Fibroblast of peridontal ligament (primary cell): ENCODE measurements around the gene THSD4.
A peak's percentile ranks its signal among the peaks of the same experiment; 100 is the strongest.

Source experiments
- DNase-seq: peaks from one replicate; pipeline ENCODE4 v3.0.0-alpha.2; 2010; ENCODE audit errors: extremely low read depth

Gene THSD4

DNA sequence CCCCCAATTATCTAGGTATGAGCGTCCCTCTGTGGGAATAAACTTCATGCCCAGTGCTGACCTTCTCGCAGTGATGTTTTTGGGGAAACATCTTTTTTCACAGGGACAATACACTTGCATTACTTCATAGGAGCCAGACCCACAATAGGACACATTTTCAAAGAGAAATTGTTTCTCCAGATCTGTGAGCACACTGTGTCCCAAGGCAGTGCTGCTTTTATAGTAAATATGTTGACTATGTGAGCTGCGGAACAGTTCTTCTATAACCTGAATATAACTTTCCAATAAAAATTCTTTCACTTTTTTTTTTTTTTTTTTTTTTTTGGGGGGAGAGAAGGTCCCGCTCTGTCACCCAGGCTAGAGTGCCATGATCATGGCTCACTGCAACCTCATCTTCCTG is 17.4 kb upstream of the THSD4 start:
- no peak for DNase-seq

DNA sequence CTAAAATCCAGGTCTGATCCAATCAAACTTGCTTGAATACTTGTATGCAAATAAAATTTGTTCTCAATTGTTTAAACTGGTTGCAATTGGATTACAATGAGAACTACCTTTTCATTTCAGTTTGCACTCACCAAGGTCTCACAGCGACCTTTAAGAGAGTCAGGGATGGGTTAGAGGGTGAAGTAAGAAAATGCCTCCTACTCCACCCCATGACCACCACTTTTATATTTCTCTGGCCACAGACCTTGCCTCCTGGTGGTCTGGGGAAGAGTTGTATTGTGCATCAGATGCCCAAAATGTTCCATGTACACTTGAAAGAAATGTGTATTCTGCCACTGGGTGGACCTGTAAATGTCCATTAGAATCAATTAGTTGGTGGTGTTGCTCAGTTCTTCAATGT is 16.4 kb upstream of the THSD4 start:
- no peak for DNase-seq

DNA sequence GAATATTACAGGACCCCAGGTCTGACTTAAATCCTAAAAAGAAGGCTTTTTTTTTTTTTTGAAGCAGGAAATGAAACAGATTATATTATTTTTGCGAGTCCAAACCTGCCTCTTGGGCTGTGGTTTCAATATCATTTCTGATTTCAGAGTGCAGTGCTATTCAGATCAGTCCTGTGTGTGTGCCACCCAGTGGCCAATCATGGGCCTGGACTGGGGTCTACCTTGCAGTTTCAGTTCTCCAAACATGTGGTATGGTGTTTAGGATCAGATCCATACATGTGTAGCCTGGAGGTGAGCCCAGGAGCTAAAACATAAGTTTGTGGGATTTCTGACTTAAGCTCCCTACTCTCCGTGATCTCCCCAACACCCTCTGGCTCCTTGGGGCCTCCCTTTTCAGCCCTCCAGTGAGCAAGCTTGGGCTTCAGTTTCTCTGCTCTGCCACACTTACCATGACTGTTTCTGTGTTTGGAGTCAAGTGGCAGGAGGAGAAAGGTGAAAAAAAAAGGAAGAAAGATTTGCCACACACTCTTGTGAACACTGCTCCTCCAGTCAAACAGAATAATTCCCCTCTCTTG is 12.1 kb upstream of the THSD4 start:
- peak; percentile 76 for DNase-seq

DNA sequence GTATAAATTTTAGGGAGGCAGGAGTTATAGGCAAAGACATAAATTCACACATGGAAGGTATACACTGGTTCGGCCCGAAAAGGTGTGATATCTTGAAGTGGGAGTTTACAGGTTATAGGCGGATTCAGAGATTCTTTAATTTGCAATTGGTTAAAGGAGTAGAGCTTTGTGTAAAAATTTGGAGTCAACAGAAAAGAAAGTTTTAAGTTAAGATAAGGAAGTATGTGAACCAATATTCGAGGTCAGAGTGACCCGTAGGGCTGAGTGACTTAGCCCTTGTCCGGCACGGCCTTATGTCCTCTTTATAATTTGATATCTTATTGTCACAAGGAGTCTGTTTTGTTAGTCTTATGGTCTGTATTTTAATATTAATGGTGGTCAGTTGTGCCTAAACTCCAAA is 10.6 kb upstream of the THSD4 start:
- no peak for DNase-seq

DNA sequence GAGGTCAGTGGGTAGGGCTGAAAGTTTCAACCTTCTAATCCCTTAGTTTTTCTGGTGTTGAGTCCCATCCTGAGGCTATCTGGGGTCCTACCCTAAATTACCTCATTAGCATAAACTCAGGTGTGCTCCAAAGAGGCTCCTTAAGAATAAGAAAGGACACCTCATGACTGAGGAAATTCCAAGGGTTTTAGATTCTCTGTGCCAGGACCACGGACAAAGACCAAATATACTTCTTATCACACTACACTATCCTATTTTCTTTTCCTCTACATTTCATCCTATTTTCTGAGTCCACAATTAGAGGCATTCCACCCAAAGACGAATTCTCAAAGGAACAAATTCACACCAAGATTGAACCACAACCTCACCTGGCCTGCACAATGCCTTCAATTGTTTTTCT is 9.8 kb upstream of the THSD4 start:
- DNase-seq, result no peak

DNA sequence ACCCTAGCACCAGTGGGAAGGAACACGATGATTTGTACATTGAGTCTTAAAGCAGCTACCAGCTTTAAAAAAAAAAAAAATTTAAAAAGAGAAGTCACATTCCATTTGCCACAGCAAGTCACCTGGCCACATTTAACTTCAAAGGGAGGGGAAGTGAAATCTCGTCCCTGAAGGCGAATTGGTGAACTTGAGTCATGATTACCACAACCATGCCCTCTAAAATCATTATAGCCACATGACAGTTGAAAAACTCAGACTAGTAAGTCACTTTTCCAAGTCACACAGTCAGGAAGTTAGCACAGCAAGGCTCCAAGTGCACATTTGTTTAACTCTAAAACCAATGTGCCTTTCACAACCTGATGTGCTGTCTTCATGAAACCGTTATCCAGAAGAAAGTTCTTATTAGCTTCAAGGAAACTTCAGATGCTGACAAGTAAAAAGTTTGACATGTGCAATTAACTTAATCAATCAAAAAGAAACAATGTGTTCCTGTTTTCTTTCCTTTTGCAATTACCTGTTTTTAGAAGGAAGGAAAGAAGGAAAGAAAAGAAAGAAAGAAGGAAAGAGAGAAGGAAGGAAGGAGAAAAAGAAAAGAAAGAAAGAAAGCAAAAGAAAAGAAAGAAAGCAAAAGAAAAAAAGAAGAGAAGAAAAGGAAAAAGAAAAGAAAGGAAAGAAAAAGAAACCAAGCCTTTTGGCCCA is 8.3 kb upstream of the THSD4 start:
- DNase-seq, result no peak

DNA sequence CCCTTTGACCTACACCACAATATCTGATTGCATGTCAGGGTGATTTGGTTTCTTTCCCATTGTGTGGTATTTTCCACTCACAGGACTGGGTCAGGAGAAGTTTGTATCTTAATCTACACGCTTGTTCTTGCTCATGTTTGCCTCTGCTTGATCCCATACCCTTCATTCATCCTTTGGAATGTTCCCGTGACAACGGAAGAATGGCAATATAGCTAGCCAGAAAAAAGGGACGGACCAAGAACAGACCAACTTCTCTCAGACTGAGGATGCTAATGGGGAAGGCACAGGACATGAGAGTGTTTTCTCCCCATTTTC is 7.8 kb upstream of the THSD4 start:
- no peak for DNase-seq

DNA sequence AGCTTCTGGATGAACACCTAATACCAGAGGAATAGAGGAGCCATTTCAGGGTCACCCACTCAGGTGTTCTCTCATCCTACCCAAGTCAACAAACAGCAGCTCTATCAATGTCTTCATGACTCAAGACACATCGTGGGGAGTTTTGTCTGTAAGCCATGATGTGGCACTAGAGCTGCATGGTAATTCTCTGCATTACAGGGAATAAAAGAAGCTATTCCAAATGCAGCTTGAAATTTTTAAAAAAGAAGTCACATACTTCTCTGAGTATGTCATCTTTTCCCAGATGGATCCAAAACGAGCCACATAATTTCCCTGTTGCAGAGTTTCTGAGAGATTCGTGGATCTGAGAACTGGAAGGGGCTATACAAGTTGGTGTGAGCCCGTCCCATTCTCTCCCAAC is 6.1 kb upstream of the THSD4 start:
- DNase-seq, result peak; percentile 90

DNA sequence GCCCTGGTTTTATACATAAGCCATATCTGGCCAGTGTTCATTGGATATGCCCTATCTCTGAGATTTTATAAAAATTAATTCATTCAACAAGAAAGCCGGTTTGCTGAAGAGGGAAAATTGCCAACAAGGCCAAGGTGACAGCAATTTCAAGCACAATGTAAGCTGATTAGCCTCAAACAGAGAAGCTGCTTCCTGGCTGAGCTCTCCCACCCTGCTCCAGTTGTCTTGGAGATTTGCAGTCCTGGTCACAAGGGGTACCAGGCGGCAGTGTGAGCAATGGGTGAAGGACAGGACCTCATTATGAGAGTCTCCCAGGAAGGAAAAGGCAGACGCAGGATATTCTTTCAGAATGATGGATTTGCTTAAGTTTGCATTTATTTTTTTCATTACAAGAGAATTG is 5.4 kb upstream of the THSD4 start:
- no peak for DNase-seq

DNA sequence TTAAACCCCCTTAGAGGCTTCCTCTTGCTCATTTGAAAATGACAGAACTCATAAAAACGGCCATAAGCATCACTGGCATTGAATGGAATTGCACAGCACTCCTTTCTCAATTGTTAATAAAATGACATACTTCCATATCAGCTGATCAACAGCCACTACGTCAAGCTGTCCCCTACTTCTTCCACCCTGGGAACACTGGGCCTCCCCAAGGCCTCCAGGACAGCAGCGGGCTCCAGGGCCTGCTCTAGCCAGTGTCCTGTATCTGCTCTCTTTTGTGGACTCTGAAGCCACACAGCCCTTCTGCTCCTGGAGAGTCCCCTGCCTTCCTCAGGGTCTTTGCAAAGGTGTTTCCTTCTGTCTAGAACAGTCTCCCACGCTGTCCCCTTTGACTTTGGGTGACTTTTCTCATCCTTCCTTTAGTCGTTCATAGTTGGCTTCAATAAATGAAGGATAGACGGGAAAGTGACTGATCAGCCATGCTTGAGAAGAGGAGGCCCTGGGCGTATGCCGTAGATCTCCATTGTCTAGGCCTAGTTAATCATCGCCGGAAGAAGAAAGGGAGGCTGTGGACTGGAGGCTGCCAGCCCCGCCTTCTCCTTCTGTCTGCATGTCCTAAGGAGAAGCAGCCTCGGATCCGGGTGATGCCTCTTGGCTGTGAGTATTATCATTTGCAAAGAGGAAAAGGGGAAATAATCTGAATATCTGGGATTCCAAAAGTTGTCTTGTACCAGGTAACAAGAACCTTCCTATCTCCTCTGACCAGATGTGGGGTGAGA is 4.7 kb upstream of the THSD4 start:
- DNase-seq, result no peak

DNA sequence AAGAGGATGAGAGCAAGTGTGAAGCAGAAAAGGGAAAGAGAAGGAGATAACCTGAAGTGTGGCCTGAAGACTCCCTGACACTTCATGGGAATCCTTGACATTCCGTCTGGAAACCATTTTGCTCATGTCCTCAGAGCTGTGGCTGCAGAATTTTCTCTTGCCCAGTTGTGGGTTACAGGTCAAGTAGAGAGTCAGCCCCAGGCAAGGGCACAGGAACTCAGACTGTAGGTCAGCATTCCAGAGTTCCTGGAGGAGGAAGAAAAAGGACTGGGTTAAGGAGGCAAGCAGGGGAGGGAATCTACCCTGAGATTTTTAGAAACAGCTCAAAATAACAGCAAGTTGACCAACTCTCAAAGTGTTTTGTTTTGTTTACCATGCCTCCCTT is 4.1 kb upstream of the THSD4 start:
- DNase-seq, result peak; percentile 41

DNA sequence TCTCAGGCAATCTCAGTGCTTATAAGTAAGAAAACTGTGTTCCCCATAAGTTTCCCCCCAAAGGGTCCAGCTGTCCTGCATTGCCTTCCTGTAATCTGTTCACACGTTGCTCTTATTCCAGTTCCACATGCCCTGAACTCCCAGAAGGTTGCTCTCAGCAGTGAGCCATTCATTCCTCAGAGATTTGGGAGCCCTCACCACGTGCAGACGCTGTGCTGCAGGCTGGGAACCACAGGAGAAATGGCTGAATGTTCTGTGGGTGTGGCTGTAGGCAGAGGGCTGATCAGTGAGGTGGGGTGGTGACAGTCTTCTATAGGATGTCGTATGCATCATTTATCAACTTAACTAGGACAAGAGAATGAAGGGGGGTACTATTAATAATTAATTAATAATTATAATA is 3.3 kb upstream of the THSD4 start:
- DNase-seq, result peak; percentile 36

DNA sequence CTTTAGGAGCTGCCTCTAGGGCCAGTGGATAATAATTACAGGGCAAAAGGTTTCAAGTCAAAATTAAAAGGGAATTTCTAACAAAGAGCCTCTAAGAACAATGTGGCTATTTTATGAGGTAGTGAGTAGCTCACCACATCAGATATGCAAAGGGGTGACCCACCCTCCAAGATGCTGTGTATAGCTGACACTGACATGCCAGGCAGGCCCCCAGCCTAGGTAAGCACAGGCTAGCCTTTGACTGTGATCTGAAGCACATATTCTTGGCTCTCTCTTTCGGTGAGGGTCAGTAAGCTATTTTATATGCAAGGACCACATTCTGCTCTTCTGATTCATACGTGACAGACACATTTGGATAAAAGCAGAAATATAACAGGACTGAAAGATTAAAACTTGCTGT is 2.8 kb upstream of the THSD4 start:
- no peak for DNase-seq

DNA sequence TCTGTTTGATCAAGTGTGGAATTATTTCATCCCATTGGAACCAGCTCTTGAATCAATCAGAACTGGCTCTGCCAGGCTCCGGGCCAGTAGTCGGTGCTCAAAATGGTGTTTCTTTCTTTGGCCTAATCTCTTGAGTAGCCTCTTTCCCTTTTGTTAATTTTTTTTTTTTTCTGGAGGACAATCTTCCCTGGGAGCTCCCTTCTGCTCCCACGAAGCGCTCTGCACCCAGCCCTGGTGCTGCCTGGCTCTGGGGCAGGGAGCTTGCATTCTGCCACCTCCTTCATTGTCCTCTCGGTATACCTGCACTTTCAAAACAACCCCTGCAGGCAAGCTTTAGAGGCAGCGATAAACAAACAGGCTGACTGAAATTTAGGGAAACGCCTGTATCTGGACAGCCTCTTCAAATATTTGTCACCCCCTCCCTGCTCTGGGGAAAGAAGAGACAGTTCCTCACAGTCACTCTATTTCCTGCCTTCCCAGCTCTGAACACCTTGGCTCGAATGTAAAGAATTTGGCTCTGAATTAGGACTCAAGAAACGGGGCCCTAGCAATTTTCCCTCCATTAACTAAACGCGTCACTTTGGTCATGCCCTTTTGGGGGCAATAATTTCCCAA is 1.1 kb upstream of the THSD4 start:
- DNase-seq, result no peak

DNA sequence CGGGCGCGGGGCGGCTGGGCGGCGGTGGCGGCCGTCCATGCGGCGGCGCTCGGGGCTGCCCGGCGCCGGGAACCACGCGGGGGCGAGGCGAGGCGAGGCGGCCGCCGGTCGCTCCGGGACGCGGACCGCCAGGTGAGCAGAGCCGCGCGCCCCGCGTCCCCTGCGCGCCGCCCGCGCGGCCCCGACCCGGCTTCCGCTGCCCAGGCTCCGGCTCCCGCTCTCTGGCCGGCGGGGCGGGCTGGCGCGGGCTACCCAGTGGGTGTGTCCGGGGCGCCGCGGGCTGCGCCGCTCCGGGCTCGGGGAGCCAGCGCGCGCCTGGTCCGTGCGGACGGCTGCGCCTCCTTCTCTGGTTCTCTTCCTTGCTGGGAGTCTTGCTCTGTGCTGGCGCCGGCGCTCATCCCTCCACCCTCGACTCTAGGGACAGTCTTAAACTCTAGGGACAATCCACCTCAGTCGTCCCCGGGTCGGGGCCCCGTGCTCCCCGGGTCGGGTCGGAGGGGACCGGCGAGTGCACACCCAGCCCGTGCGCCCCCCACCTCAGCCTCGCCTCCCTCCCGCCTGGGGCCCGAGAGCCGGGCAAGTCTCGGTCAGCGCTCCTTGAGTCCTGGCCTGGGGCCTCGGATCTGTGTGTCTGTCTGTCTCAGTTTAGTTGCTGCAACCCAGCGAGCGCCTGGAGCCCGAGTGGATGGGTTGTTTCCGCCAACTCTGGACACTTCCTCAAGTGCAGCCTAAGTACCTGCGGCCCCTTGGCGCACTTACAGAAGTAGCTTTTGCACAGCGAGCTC is 488 bp downstream of the THSD4 start:
- peak; percentile 41 for DNase-seq

DNA sequence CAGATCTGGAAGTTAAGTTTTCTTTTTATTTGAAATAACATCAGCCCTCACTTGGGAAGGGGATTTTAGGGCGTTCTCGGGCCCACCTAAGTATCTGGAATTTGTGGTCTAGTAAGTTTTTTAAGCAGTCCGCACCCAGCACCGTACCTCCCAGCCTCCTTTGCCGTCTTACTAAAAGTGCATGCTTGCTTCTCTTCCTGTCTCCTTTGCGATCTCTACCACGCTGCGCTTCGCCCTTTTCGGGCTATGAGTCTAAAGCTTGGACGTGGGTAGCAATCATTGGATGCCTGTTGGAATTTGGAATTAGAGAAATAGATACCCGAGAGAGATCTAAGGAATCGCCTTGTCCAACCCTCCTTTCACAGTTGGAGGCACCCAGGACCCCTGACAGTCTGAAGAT is 1.1 kb downstream of the THSD4 start:
- DNase-seq, result no peak

DNA sequence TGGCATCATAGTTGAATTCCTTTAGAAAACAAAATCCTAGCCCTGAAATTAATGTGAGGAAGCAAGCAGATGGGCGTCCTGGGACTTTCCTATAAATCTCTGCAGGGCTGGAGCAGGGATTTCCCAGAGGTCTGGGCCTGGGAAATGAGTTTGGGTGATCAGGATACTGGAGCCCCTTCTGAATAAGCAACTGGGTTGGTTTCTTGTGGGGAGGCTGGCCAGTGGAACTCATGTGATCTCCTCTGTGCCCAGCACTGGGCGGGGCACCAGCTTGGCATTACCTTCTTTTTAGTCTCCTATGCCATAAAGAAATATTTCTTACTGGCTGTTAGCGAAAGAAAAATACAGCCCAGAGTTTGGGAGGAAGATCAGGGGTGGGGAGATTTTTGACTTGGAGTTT is 1.7 kb downstream of the THSD4 start:
- no peak for DNase-seq

DNA sequence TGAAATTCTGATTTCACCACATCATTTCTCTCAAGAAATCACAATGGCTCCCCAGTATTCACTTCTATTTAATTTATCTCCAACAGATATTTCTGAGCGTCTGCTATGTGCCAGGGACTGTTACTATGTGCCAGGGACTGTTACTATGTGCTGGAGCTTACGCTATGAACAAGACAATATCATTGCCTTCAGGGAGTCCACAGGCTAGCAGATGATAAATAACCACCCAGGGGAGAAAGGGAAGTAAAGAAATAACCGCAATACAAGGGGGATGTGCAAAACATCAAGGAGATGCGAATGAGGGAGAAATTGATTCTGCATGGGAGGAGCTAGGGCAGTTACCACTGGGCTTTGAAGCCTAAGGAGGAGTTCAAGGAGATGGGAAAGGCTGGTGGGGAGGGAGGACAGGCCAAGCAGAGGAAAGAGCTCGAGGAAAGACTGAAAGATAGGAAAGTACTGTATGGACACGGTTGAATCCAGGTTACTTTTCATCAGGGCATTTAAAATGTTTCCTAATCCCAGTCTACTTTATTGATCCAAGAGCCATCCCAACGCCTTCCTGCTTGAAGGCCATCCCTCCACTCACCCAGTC is 2.5 kb downstream of the THSD4 start:
- DNase-seq, result no peak

DNA sequence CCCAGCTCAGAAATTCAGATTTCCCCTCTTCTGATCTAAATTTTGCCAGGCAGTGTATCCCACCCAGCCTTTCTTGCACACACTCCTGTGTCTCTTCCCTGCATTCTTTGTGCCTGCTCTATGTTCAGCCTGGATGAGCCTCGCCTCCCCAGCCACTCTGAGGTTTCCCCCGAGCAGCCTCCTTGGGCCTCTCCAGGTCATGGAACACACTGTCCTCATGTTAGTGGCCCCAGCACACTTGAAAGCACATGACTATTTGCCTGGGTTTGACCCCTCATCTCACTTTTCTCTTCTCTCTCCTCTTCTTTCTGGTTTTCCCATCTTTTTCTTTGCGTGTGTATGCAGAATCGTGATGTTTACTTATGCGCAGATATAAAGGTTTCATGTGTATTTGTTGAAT is 3.1 kb downstream of the THSD4 start:
- DNase-seq, result no peak

DNA sequence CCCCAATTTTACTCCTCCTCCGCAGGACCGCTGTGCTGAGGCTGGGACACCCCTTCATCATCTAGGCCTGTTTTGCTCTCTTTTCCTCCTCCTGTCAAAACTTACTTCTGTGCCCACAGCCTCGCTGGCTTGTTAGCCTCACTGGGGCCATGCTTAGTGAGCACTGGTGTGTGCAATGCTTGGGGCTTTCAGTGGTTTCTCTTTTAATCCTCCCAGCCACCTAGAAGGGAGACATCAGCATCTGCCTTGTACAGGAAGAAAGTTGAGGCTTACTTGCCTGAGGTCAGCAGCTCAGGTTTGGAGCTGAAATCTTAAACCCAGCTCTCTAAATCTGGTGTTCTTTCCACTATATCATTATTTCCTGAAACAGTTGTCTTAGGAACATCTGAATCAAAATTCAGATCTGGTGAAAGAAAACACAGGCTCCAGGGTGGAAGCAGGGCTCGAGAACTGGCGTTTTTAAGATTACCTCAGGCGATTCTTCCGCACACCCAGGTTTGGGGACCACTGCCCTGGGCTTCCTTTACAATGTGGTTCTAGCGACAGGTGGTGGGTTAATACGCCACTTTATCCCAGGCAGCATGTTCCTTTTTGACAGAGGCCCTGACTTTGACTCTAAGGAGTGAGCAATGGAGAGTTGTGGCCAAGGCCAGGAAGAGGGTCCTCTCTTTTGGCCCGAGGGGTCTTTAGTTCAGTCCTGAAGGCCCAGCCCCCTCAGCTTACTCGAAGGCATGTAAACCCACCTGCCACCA is 3.8 kb downstream of the THSD4 start:
- DNase-seq, result no peak

DNA sequence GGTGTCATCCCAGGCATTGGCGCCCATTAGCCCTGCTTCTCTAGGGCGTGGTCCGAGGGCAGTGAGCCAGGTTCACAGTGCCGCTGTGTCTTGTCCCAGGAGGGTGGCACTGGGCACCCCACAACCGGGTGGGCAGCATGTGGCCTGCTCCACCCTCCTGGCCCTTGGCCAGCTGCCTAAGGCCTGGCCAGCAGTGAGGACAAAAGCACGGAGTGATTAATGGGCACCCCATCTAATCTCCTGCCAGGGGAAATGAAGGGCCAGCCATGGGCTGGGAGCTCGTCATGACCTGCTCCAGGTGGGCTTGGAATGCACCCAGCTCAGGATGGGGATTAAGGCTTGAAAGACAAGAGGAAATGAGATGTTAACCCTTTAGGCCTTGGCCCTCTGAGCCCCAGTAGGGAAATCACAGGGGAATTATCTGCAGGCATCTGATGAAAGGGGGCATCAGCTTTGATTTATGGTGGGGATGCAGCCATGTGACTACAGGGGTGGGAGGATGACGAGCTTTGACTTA is 5.2 kb downstream of the THSD4 start:
- DNase-seq, result no peak
